Thyroid gland (tissue), 4 donors: Measurements from ENCODE around the gene CCM2. TPM values are rescaled to one million over a fixed set of nuclear protein-coding genes. Genes with fewer than 3 reads are reported as not detected.

Experiments
- DNase-seq, 2 donors: peaks; one replicate each; pipeline ENCODE4 v3.0.0-alpha.2; 2019
- H3K27ac ChIP-seq, 3 donors: fragments of 200-600 bp; sonication (generic); 1 replicate in 2 of 3; 2 replicates in 1 of 3; pipeline ENCODE4 v1.5.1; 2016 to 2019; ENCODE audit warnings: mild to moderate bottlenecking in 1 of 3, moderate library complexity in 1 of 3
- H3K27me3 ChIP-seq: fragments of 200-600 bp; sonication (generic); one replicate; pipeline ENCODE4 v1.5.1; 2019
- H3K36me3 ChIP-seq, 2 donors: fragments of 200-600 bp; sonication (generic); one replicate each; pipeline ENCODE4 v1.5.1; 2016 to 2019
- H3K4me1 ChIP-seq, 2 donors: fragments of 200-600 bp; sonication (generic); one replicate each; pipeline ENCODE4 v1.5.1; 2017 to 2019
- H3K4me3 ChIP-seq, 3 donors: fragments of 200-600 bp; sonication (generic); replicated peaks in 1 of 3; 1 replicate in 2 of 3; 2 replicates in 1 of 3; pipeline ENCODE4 v1.5.1; 2016; ENCODE audit warnings: mild to moderate bottlenecking in 1 of 3
- H3K9me3 ChIP-seq: fragments of 200-600 bp; sonication (generic); one replicate; pipeline ENCODE4 v1.5.1; 2017
- POLR2A ChIP-seq, 2 donors: fragments of 450-650 bp; IDR thresholded peaks; one replicate each; pipeline ENCODE4 v1.6.1; 2017; ENCODE audit warnings: antibody characterized with exemption in 2 of 2, mild to moderate bottlenecking in 2 of 2, moderate library complexity in 1 of 2
- WGBS, 2 donors: methylation state at CpG; one replicate each; pipeline ENCODE4 v1.1.5; 2017; 5-methylcytosine and 5-hydroxymethylcytosine counted together
- intact Hi-C: fragments of 100-400 bp; cut with DNase I; formaldehyde crosslinking; loops from one replicate; pipeline ENCODE4 v1.15.1; 2023
- total RNA-seq, 4 donors: library from RNA; depleted of rRNA; stranded (reverse); fragments of >200 nt; gene quantifications; one replicate each; pipeline ENCODE4 v1.2.3, GENCODE V29; 2016
- TF ChIP-seq, protein P1 (sequence below), 6 experiments: fragments of 200-600 bp in 3 of 6; fragments of 450-650 bp in 3 of 6; sonication (generic) in 3 of 6; IDR thresholded peaks; one replicate each; pipeline ENCODE4 v1.5.1; 2016 to 2019; ENCODE audit warnings: antibody characterized with exemption in 6 of 6, mild to moderate bottlenecking in 2 of 6, inconsistent platforms in 1 of 6, moderate library complexity in 1 of 6

CCM2 gene
- total RNA-seq, 4 donors from 2014 or later, result 19.4 to 29.2 (median 24.3) TPM

- TF ChIP-seq, protein P1, sequence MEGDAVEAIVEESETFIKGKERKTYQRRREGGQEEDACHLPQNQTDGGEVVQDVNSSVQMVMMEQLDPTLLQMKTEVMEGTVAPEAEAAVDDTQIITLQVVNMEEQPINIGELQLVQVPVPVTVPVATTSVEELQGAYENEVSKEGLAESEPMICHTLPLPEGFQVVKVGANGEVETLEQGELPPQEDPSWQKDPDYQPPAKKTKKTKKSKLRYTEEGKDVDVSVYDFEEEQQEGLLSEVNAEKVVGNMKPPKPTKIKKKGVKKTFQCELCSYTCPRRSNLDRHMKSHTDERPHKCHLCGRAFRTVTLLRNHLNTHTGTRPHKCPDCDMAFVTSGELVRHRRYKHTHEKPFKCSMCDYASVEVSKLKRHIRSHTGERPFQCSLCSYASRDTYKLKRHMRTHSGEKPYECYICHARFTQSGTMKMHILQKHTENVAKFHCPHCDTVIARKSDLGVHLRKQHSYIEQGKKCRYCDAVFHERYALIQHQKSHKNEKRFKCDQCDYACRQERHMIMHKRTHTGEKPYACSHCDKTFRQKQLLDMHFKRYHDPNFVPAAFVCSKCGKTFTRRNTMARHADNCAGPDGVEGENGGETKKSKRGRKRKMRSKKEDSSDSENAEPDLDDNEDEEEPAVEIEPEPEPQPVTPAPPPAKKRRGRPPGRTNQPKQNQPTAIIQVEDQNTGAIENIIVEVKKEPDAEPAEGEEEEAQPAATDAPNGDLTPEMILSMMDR (IDR thresholded peaks at IDR 0.05), result no peak
- no peak for TF ChIP-seq POLR2A (IDR thresholded peaks at IDR 0.05)
- no peak for DNase-seq
Observed at GRCh38 chr7:45064047-45064725, 64.2 kb downstream of the CCM2 start.

DNA sequence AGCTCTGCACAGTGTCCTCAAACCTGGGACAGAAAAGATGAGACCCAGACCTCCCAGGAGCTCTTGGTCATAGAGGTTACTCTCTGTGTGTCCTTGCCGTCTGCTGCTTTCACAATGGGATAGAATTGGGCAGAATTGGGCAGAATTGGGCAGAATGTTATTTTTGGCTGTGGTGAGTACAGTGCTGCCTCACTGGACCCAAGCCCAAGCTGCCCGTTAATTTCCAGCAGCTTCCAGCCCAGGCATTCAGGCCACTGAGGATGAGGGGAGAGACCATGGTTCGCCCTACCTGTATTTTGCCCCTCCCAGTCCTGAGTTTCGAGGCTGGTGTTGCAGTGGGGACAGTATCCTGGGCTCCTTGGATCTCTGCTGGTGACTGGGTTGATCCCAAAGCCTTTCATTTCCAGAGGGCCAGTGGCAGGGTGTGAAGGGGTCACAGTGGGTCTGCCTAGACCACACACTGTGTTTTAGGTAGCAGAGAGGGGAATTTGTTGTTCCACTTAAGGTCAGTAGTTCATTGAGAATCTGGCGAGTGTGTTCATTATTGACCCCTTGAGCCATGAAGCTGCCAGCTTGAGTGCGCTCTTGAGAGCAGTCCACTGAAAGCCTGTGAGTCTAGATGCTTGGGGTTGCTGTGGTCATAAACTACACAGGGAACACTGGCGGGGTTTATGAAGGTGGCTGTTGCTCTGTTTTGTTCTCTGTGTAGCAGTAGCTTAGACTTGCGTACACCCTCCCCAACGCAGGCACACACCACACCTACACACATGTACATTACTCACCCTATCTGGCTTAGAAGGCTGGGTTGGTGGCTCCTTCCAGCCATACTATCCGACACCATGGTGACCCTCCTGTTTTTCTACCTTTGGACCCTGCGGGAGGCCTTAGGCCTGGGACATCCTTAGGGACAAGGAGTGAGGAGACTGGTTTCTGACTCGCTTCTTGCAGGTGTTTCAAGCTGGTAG lies 65.3 kb downstream of the CCM2 start:
- no peak for TF ChIP-seq POLR2A (IDR thresholded peaks at IDR 0.05)
- TF ChIP-seq, protein P1 (IDR thresholded peaks at IDR 0.05), result no peak
- no peaks in the 10 kb centered on the region for H3K27me3 ChIP-seq
- H3K27ac ChIP-seq, result no peak overlapping the region
- WGBS, 2 donors, result 56 to 66% methylated on average over 9 to 12 of the region's 12 CpGs
- H3K9me3 ChIP-seq, result no peaks in the 10 kb centered on the region
- peaks cover 0 to 6% of the 10 kb centered on the region in 2 donors for H3K36me3 ChIP-seq
- H3K4me1 ChIP-seq, result peaks cover 0 to 18% of the 10 kb centered on the region in 2 donors
- no peak overlapping the region for H3K4me3 ChIP-seq
- peak; percentile 57 to 73 for DNase-seq
- intact Hi-C loops, result no loop called here

More at GRCh38 chr7:45064047-45064725, 64.2 kb downstream of the CCM2 start:
- H3K9me3 ChIP-seq, result no peaks in the 10 kb centered on the region
- no peak overlapping the region for H3K27ac ChIP-seq
- intact Hi-C loops, result no loop called here
- peaks cover 0 to 18% of the 10 kb centered on the region in 2 donors for H3K4me1 ChIP-seq
- H3K36me3 ChIP-seq, result peaks cover 0 to 3% of the 10 kb centered on the region in 2 donors
- WGBS, 2 donors, result 91 to 93% methylated on average over 16 of the region's 16 CpGs
- no peaks in the 10 kb centered on the region for H3K27me3 ChIP-seq
- H3K4me3 ChIP-seq, result no peak overlapping the region

- no peaks in the 10 kb centered on the region for H3K27me3 ChIP-seq
- no peak overlapping the region for H3K4me3 ChIP-seq
- H3K4me1 ChIP-seq, result peaks cover 0 to 18% of the 10 kb centered on the region in 2 donors
- no peaks in the 10 kb centered on the region for H3K9me3 ChIP-seq
- no peak for DNase-seq
- TF ChIP-seq, protein P1 (IDR thresholded peaks at IDR 0.05), result no peak
- TF ChIP-seq POLR2A (IDR thresholded peaks at IDR 0.05), result no peak
- 94% methylated on average over 7 of the region's 7 CpGs for WGBS, 2 donors
- no peak overlapping the region for H3K27ac ChIP-seq
- H3K36me3 ChIP-seq, result peaks cover 6 to 7% of the 10 kb centered on the region in 2 donors
- intact Hi-C loops, result no loop called here
Observed at GRCh38 chr7:45066409-45066808, 66.4 kb downstream of the CCM2 start.

GRCh38 chr7:45067582-45067981 lies 67.6 kb downstream of the CCM2 start:
- intact Hi-C loops, result no loop called here

More at GRCh38 chr7:45067582-45067981, 67.6 kb downstream of the CCM2 start:
- DNase-seq, result no peak
- Histone ChIP-seq H3K9me3 (no peaks in the 10 kb centered on the region), H3K27ac (no peak overlapping the region), H3K4me3 (no peak overlapping the region), H3K36me3 (peaks cover 6 to 13% of the 10 kb centered on the region in 2 donors), H3K27me3 (no peaks in the 10 kb centered on the region), H3K4me1 (peaks cover 0 to 18% of the 10 kb centered on the region in 2 donors)
- TF ChIP-seq, protein P1 (IDR thresholded peaks at IDR 0.05), result no peak
- no peak for TF ChIP-seq POLR2A (IDR thresholded peaks at IDR 0.05)
- WGBS, 2 donors, result 94 to 97% methylated on average over 2 to 3 of the region's 3 CpGs
